ENCODE data around the gene TOX2. TPM values are rescaled to one million over a fixed set of nuclear protein-coding genes. Genes with fewer than 3 reads are reported as not detected.

TOX2 gene
- total RNA-seq, 2 donors from 2014 or later = 8.8 to 52.8 TPM

- no peaks in the 10 kb centered on the region for H3K27me3 ChIP-seq (replicated peaks; ENCODE audit: insufficient read depth)
- no peaks in the 10 kb centered on the region for H3K4me1 ChIP-seq (replicated peaks)
- intact Hi-C loops (cut with DNase I) = no loop called here
- DNase-seq (ENCODE audit: low spot score) = no peak
- no peak overlapping the region for H3K4me3 ChIP-seq
- H3K27ac ChIP-seq = no peak overlapping the region
- 68% methylated on average over 6 of the region's 6 CpGs for WGBS
- TF ChIP-seq CTCF (IDR thresholded peaks at IDR 0.05) = no peak
- TF ChIP-seq POLR2AphosphoS5 (IDR thresholded peaks at IDR 0.05) = no peak
- no peak for TF ChIP-seq POLR2A (IDR thresholded peaks at IDR 0.05)
- H3K36me3 ChIP-seq = no peaks in the 10 kb centered on the region
- no peaks in the 10 kb centered on the region for H3K9me3 ChIP-seq
These were observed 60.6 kb downstream of the TOX2 start for GRCh38 chr20:43975096-43975768.

GRCh38 chr20:43976547-43976946 lies 61.9 kb downstream of the TOX2 start:
- H3K27me3 ChIP-seq (replicated peaks; ENCODE audit: insufficient read depth) = no peaks in the 10 kb centered on the region
- no peaks in the 10 kb centered on the region for H3K36me3 ChIP-seq
- no peaks in the 10 kb centered on the region for H3K9me3 ChIP-seq
- H3K4me1 ChIP-seq (replicated peaks) = no peaks in the 10 kb centered on the region
- WGBS = 98% methylated on average over 7 of the region's 7 CpGs
- no peak overlapping the region for H3K27ac ChIP-seq
- H3K4me3 ChIP-seq = no peak overlapping the region
- intact Hi-C loops (cut with DNase I) = no loop called here
- no peak for TF ChIP-seq POLR2AphosphoS5 (IDR thresholded peaks at IDR 0.05)
- DNase-seq (ENCODE audit: low spot score) = no peak

DNA sequence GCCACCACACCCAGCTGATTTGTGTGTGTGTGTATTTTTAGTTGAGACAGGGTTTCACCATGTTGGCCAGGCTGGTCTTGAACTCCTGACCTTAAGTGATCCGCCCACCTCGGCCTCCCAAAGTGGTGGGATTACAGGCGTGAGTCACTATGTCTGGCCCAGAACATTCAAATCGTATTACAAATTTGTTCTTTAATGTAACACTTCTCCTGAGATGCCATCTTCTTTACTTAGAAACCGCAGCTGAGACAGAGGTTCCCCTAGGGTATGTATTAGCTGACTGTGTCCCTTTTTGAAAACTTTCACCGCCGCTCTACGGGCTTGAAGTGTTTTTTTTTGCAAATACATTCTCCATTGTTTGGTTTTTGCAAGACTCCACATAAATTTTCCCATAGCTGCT lies 62.6 kb downstream of the TOX2 start:
- DNase-seq (ENCODE audit: low spot score) = no peak
- intact Hi-C loops (cut with DNase I) = no loop called here
- Histone ChIP-seq H3K27me3 (replicated peaks; ENCODE audit: insufficient read depth) (no peaks in the 10 kb centered on the region), H3K4me1 (replicated peaks) (no peaks in the 10 kb centered on the region), H3K36me3 (no peaks in the 10 kb centered on the region), H3K27ac (no peak overlapping the region), H3K9me3 (no peaks in the 10 kb centered on the region), H3K4me3 (no peak overlapping the region)
- 64% methylated on average over 8 of the region's 8 CpGs for WGBS
- TF ChIP-seq POLR2A (IDR thresholded peaks at IDR 0.05) (no peak), POLR2AphosphoS5 (IDR thresholded peaks at IDR 0.05) (no peak), CTCF (IDR thresholded peaks at IDR 0.05) (no peak)

GRCh38 chr20:43977962-43978361 lies 63.3 kb downstream of the TOX2 start:
- DNase-seq (ENCODE audit: low spot score) = no peak
- no peak overlapping the region for H3K27ac ChIP-seq
- no peaks in the 10 kb centered on the region for H3K9me3 ChIP-seq
- no peaks in the 10 kb centered on the region for H3K36me3 ChIP-seq
- 85% methylated on average over 3 of the region's 3 CpGs for WGBS
- no peak overlapping the region for H3K4me3 ChIP-seq
- TF ChIP-seq POLR2AphosphoS5 (IDR thresholded peaks at IDR 0.05) (no peak), CTCF (IDR thresholded peaks at IDR 0.05) (no peak), POLR2A (IDR thresholded peaks at IDR 0.05) (no peak)
- H3K27me3 ChIP-seq (replicated peaks; ENCODE audit: insufficient read depth) = no peaks in the 10 kb centered on the region
- intact Hi-C loops (cut with DNase I) = no loop called here
- no peaks in the 10 kb centered on the region for H3K4me1 ChIP-seq (replicated peaks)

- H3K27ac ChIP-seq = no peak overlapping the region
- no peaks in the 10 kb centered on the region for H3K36me3 ChIP-seq
- H3K4me3 ChIP-seq = no peak overlapping the region
- DNase-seq (ENCODE audit: low spot score) = no peak
- no peaks in the 10 kb centered on the region for H3K4me1 ChIP-seq (replicated peaks)
- TF ChIP-seq CTCF (IDR thresholded peaks at IDR 0.05) = no peak
- TF ChIP-seq POLR2A (IDR thresholded peaks at IDR 0.05) = no peak
- H3K27me3 ChIP-seq (replicated peaks; ENCODE audit: insufficient read depth) = no peaks in the 10 kb centered on the region
- 72% methylated on average over 4 of the region's 4 CpGs for WGBS
- H3K9me3 ChIP-seq = no peaks in the 10 kb centered on the region
- intact Hi-C loops (cut with DNase I) = no loop called here
These were observed 65.0 kb downstream of the TOX2 start for GRCh38 chr20:43979576-43980105.

Measured in prostate gland (tissue), 2 donors.